Heart left ventricle (tissue), 16 donors: ENCODE results near the gene RAI1. TPM values are rescaled to one million over a fixed set of nuclear protein-coding genes. Genes with fewer than 3 reads are reported as not detected.
A peak's percentile ranks its signal among the peaks of the same experiment; 100 is the strongest.

Experiments
- ATAC-seq, 4 donors: fragments of 200-7000 bp; cut with Tn5 transposase; one replicate each; pipeline ENCODE4 v1.9.1; 2020 to 2022; ENCODE audit warnings: moderate library complexity in 4 of 4, mild to moderate bottlenecking in 3 of 4, moderate number of reproducible peaks in 1 of 4
- DNase-seq, 5 donors: peaks; one replicate each; pipeline ENCODE4 v3.0.0-alpha.2; 2020
- H3K27ac ChIP-seq, 12 donors: fragments of 200-600 bp; sonication (generic) in 4 of 12; one replicate each; pipeline versions ENCODE4 v1.5.0 to v1.8.0; 2016 to 2022; ENCODE audit warnings: mild to moderate bottlenecking in 2 of 12
- H3K27me3 ChIP-seq, 9 donors: fragments of 200-600 bp; sonication (generic) in 2 of 9; one replicate each; pipeline versions ENCODE4 v1.5.1 to v1.8.0; 2016 to 2022; ENCODE audit warnings: mild to moderate bottlenecking in 3 of 9
- H3K36me3 ChIP-seq, 9 donors: fragments of 200-600 bp; sonication (generic) in 2 of 9; one replicate each; pipeline versions ENCODE4 v1.5.0 to v1.8.0; 2018 to 2022; ENCODE audit warnings: mild to moderate bottlenecking in 2 of 9
- H3K4me1 ChIP-seq, 12 donors: fragments of 200-600 bp; sonication (generic) in 4 of 12; one replicate each; pipeline versions ENCODE4 v1.5.0 to v1.8.0; 2016 to 2022; ENCODE audit warnings: mild to moderate bottlenecking in 3 of 12
- H3K4me3 ChIP-seq, 12 donors: fragments of 200-600 bp; sonication (generic) in 4 of 12; one replicate each; pipeline versions ENCODE4 v1.5.0 to v1.8.0; 2017 to 2022; ENCODE audit warnings: mild to moderate bottlenecking in 9 of 12, moderate library complexity in 4 of 12
- H3K9me3 ChIP-seq, 12 donors: fragments of 200-600 bp; sonication (generic) in 4 of 12; one replicate each; pipeline versions ENCODE4 v1.5.0 to v1.8.0; 2016 to 2022; ENCODE audit warnings: mild to moderate bottlenecking in 1 of 12
- CTCF ChIP-seq, 12 donors: fragments of 200-600 bp; sonication (generic) in 4 of 12; IDR thresholded peaks; one replicate each; pipeline versions ENCODE4 v1.5.0 to v1.8.0; 2018 to 2022; ENCODE audit warnings: antibody characterized with exemption in 12 of 12, mild to moderate bottlenecking in 5 of 12
- POLR2A ChIP-seq, 2 donors: fragments of 450-650 bp; IDR thresholded peaks; one replicate each; pipeline ENCODE4 v1.6.1; 2017; ENCODE audit warnings: antibody characterized with exemption in 2 of 2, mild to moderate bottlenecking in 2 of 2, moderate library complexity in 2 of 2
- WGBS, 4 donors: extraction: QIAGEN DNeasy Blood & Tissue Kit in 2 of 4; methylation state at CpG; one replicate each; pipeline versions ENCODE4 v1.1.5 to v1.1.7; 2013 to 2018; 5-methylcytosine and 5-hydroxymethylcytosine counted together
- intact Hi-C, 10 donors: fragments of 100-400 bp; cut with DNase I; formaldehyde crosslinking; loops; one replicate each; pipeline versions ENCODE4 v1.11.1 to v1.14.2; 2022
- polyA plus RNA-seq, 2 donors: library from polyadenylated mRNA; stranded (reverse); fragments of 200-250 nt; gene quantifications; one replicate each; pipeline ENCODE4 v1.2.3, GENCODE V29; 2013
- total RNA-seq, 9 donors: library from RNA; depleted of rRNA in 2 of 9; stranded (reverse); fragments of >200 nt in 2 of 9; fragmentation: NEBNext Ultra II Directional in 3 of 9; extraction: Animal tissue kit (Norgen Biotek cat#: 25700) in 3 of 9; gene quantifications; one replicate each; pipeline versions ENCODE4 v1.1.0 to v1.2.4, GENCODE V29; 2016 to 2023
- donor health status: ischemic (EF 13 %, LVEDD 7.1; RV severe dilation, severe dysfunction).
- donor health status: healthy with polysubstance abuse.
- donor health status: DM: no; HTN: yes; CAD: no.
- donor health status: DM: no; HTN: no; CAD: no.
- donor health status: ischemic (EF 25% LVEDD 6.9; RV normal size, moderate dysfunction).
- donor health status: ischemic (EF 25% LVEDD 5.7; RV mildly dilated, moderate dysfunction).
- donor health status: healthy.
- donor health status: DM: yes; HTN: yes; CAD: no.
- donor health status: ischemic (EF 35%, LVEDD 5.7; RV mildly dilated, moderate dysfunction).
- donor health status: nonischemic (EF 11% LVEDD 7.7; RV severe dilation, severe dysfunction).
- donor health status: DM: yes; HTN: yes; CAD: no.
- donor health status: PGD.
- donor health status: ischemic (EF 29% LVEDD 5.4; RV normal size, mild dysfunction).
- donor health status: nonischemic (EF 23%, LVEDD 6.1; RV moderate dilation, normal function).

The RAI1 gene
- total and polyA plus RNA-seq, 11 donors: 15.1 to 37.2 (median 20.8) TPM

- Histone ChIP-seq H3K9me3 (no peaks in the 10 kb centered on the region), H3K4me1 (peaks cover 10 to 61% (median 35%) of the 10 kb centered on the region in 12 donors), H3K36me3 (peaks cover 0 to 15% (median 0%) of the 10 kb centered on the region in 9 donors), H3K27ac (no peak overlapping the region), H3K27me3 (no peaks in the 10 kb centered on the region), H3K4me3 (no peak overlapping the region)
- DNase-seq (no peak), ATAC-seq (no peak)
- TF ChIP-seq CTCF (IDR thresholded peaks at IDR 0.05): no peak
- no peak for TF ChIP-seq POLR2A (IDR thresholded peaks at IDR 0.05)
- WGBS, 4 donors: 87 to 89% (median 88%) methylated on average over 11 to 13 of the region's 13 CpGs
- intact Hi-C loops: no loop called here
These were observed 146.8 kb downstream of the RAI1 start for GRCh38 chr17:17827826-17828621.

GRCh38 chr17:17830269-17830567 is 149.0 kb downstream of the RAI1 start:
- no peaks in the 10 kb centered on the region for H3K27me3 ChIP-seq
- no peak overlapping the region for H3K4me3 ChIP-seq
- H3K9me3 ChIP-seq: no peaks in the 10 kb centered on the region
- WGBS, 4 donors: 94 to 98% (median 96%) methylated on average over 2 of the region's 2 CpGs
- H3K27ac ChIP-seq: peak overlapping the region in 2 of 12 donors; percentile 77 to 79
- DNase-seq (no peak), ATAC-seq (no peak)
- TF ChIP-seq CTCF (IDR thresholded peaks at IDR 0.05) (no peak), POLR2A (IDR thresholded peaks at IDR 0.05) (no peak)
- H3K36me3 ChIP-seq: peaks cover 0 to 15% (median 0%) of the 10 kb centered on the region in 9 donors
- peaks cover under 1 to 59% (median 27%) of the 10 kb centered on the region in 12 donors for H3K4me1 ChIP-seq
- intact Hi-C loops: no loop called here

GRCh38 chr17:17830740-17831207 is 149.5 kb downstream of the RAI1 start:
- peak overlapping the region in 7 of 12 donors; percentile 4 to 79 (median 72) for H3K27ac ChIP-seq
- no peaks in the 10 kb centered on the region for H3K27me3 ChIP-seq
- DNase-seq (no peak), ATAC-seq (peak in 1 of 4 donors; percentile 4)
- peaks cover under 1 to 59% (median 27%) of the 10 kb centered on the region in 12 donors for H3K4me1 ChIP-seq
- H3K36me3 ChIP-seq: peaks cover 0 to 15% (median 0%) of the 10 kb centered on the region in 9 donors
- H3K4me3 ChIP-seq: no peak overlapping the region
- intact Hi-C loops: no loop called here
- 29 to 47% (median 35%) methylated on average over 4 to 6 of the region's 6 CpGs for WGBS, 4 donors
- H3K9me3 ChIP-seq: no peaks in the 10 kb centered on the region
- no peak for TF ChIP-seq POLR2A (IDR thresholded peaks at IDR 0.05)
- TF ChIP-seq CTCF (IDR thresholded peaks at IDR 0.05): no peak

GRCh38 chr17:17831208-17832031 is 150.2 kb downstream of the RAI1 start:
- DNase-seq: peak in 1 of 5 donors; percentile 71
- TF ChIP-seq CTCF (IDR thresholded peaks at IDR 0.05): no peak
- no peak for TF ChIP-seq POLR2A (IDR thresholded peaks at IDR 0.05)
- 36 to 58% (median 49%) methylated on average over 12 of the region's 12 CpGs for WGBS, 4 donors
- peak overlapping the region in 7 of 12 donors; percentile 4 to 79 (median 72) for H3K27ac ChIP-seq
- H3K36me3 ChIP-seq: peaks cover 0 to 15% (median 0%) of the 10 kb centered on the region in 9 donors
- peaks cover 0 to 56% (median 26%) of the 10 kb centered on the region in 12 donors for H3K4me1 ChIP-seq
- H3K27me3 ChIP-seq: no peaks in the 10 kb centered on the region
- intact Hi-C loops: no loop called here
- H3K4me3 ChIP-seq: no peak overlapping the region
- ATAC-seq: peak in 2 of 4 donors; percentile 25 to 26
- no peaks in the 10 kb centered on the region for H3K9me3 ChIP-seq
